DOHH2 (cell line): ENCODE results near the gene NAA60.

ENCODE experiments used
- CTCF ChIP-seq: fragments of 200-600 bp; sonication (generic); IDR thresholded peaks from one replicate; pipeline ENCODE4 v1.5.1; 2014; ENCODE audit warnings: antibody characterized with exemption, mild to moderate bottlenecking, low read depth, low read length; ENCODE audit not compliant: poor library complexity, severe bottlenecking
- EZH2phosphoT487 ChIP-seq: fragments of 200-600 bp; sonication (generic); IDR thresholded peaks from 2 replicates; pipeline ENCODE4 v1.6.1; 2017; ENCODE audit warnings: borderline replicate concordance, mild to moderate bottlenecking, antibody characterized with exemption, low read length, moderate library complexity, mixed read lengths

- TF ChIP-seq CTCF (no peak), EZH2phosphoT487 (no peak)
Observed at GRCh38 chr16:3534126-3534525, 90.6 kb downstream of the NAA60 start.
